K562 (cell line): ENCODE data around the gene HBEGF. TPM values are rescaled to one million over a fixed set of nuclear protein-coding genes. Genes with fewer than 3 reads are reported as not detected.

Experiments used
- ARNT ChIP-seq, 2 experiments: fragments of 450-650 bp; IDR thresholded peaks; 2 replicates each; pipeline ENCODE4 v1.6.1; 2016; ENCODE audit warnings: mild to moderate bottlenecking in 1 of 2
- BRD4 ChIP-seq: fragments of 200-600 bp; sonication (generic); IDR thresholded peaks from 2 replicates; pipeline ENCODE4 v1.6.1; 2017; ENCODE audit warnings: inconsistent platforms
- BRF1 ChIP-seq: IDR thresholded peaks from 3 replicates; pipeline ENCODE4 v1.6.1; 2011; ENCODE audit warnings: borderline replicate concordance, mild to moderate bottlenecking; ENCODE audit not compliant: insufficient read length; ENCODE audit errors: extremely low read depth
- CHCHD3 ChIP-seq: fragments of 250-450 bp; sonication (Bioruptor Pico); IDR thresholded peaks from 2 replicates; pipeline ENCODE4 v2.1.2; 2022; ENCODE audit warnings: mild to moderate bottlenecking
- CHD4 ChIP-seq: fragments of 200-600 bp; sonication (generic); IDR thresholded peaks from 3 replicates; pipeline ENCODE4 v1.6.1; 2012; ENCODE audit warnings: low read depth, mild to moderate bottlenecking, mixed read lengths, low read length, inconsistent platforms; ENCODE audit not compliant: insufficient read depth, insufficient replicate concordance, poor library complexity, severe bottlenecking
- CREM ChIP-seq: IDR thresholded peaks from 2 replicates; pipeline ENCODE4 v1.6.1; 2014; ENCODE audit warnings: antibody characterized with exemption, low read depth
- ERF ChIP-seq: fragments of 450-650 bp; formaldehyde crosslinking; IDR thresholded peaks from 2 replicates; pipeline ENCODE4 v1.4.0; 2020; ENCODE audit warnings: mild to moderate bottlenecking, mixed read lengths
- HDAC3 ChIP-seq: fragments of 450-650 bp; IDR thresholded peaks from 2 replicates; pipeline ENCODE4 v1.6.1; 2018; ENCODE audit warnings: borderline replicate concordance, mild to moderate bottlenecking, moderate library complexity; ENCODE audit not compliant: partially characterized antibody
- HLTF ChIP-seq: fragments of 450-650 bp; IDR thresholded peaks from 2 replicates; pipeline ENCODE4 v1.6.1; 2016
- L3MBTL2 ChIP-seq: fragments of 450-650 bp; IDR thresholded peaks from 2 replicates; pipeline ENCODE4 v1.6.1; 2016; ENCODE audit warnings: mild to moderate bottlenecking, moderate library complexity
- MAFF ChIP-seq: IDR thresholded peaks from 2 replicates; pipeline ENCODE4 v1.6.1; 2012; ENCODE audit warnings: low read length, improper control_type of control experiment
- MCM2 ChIP-seq: fragments of 450-650 bp; IDR thresholded peaks from 2 replicates; pipeline ENCODE4 v1.6.1; 2017; ENCODE audit warnings: low read depth, mild to moderate bottlenecking
- MIER1 ChIP-seq: fragments of 450-650 bp; IDR thresholded peaks from 2 replicates; pipeline ENCODE4 v1.6.1; 2016; ENCODE audit warnings: antibody characterized with exemption, mild to moderate bottlenecking, low read depth
- NFE2 ChIP-seq: IDR thresholded peaks from 2 replicates; pipeline ENCODE4 v1.6.1; 2014; ENCODE audit warnings: antibody characterized with exemption, low read depth
- PHF20 ChIP-seq: fragments of 450-650 bp; IDR thresholded peaks from 2 replicates; pipeline ENCODE4 v1.6.1; 2018; ENCODE audit not compliant: partially characterized antibody
- PHF8 ChIP-seq: fragments of 200-600 bp; sonication (generic); IDR thresholded peaks from 2 replicates; pipeline ENCODE4 v1.6.1; 2012; ENCODE audit warnings: mixed run types, mild to moderate bottlenecking, inconsistent platforms, low read length, moderate library complexity, borderline replicate concordance
- RBBP5 ChIP-seq: fragments of 200-600 bp; sonication (generic); IDR thresholded peaks from 2 replicates; pipeline ENCODE4 v1.6.1; 2012; ENCODE audit warnings: borderline replicate concordance, mild to moderate bottlenecking, low read length, control low read depth, inconsistent platforms; ENCODE audit not compliant: insufficient read depth, poor library complexity, severe bottlenecking
- RHOXF2B ChIP-seq: fragments of 250-450 bp; sonication (Bioruptor Pico); conservative IDR thresholded peaks from 2 replicates; pipeline ENCODE4 v1.5.1; 2021
- SMARCC2 ChIP-seq: fragments of 450-650 bp; IDR thresholded peaks from 2 replicates; pipeline ENCODE4 v1.6.1; 2017; ENCODE audit warnings: antibody characterized with exemption, moderate library complexity, mild to moderate bottlenecking, low read depth
- TAL1 ChIP-seq: fragments of 450-650 bp; IDR thresholded peaks from 2 replicates; pipeline ENCODE4 v1.6.1; 2016; ENCODE audit warnings: mild to moderate bottlenecking
- ZNF316 ChIP-seq: fragments of 450-650 bp; IDR thresholded peaks from 2 replicates; pipeline ENCODE4 v1.6.1; 2016
- ZNF592 ChIP-seq: fragments of 450-650 bp; IDR thresholded peaks from 2 replicates; pipeline ENCODE4 v1.6.1; 2017; ENCODE audit warnings: antibody characterized with exemption, mild to moderate bottlenecking
- polyA plus RNA-seq, 8 experiments: library from polyadenylated mRNA; depleted of rRNA in 4 of 8; stranded (reverse) in 5 of 8; unstranded in 3 of 8; fragments of >200 nt; fragmentation: Nextera tagmentation in 2 of 8; fragmentation: Illumina TruSeq in 1 of 8; extraction: Ambion mirVana in 2 of 8; extraction: Trizol in 1 of 8; gene quantifications; 2 replicates each; pipeline versions ENCODE4 v1.2.1 to v1.2.3, GENCODE V29; 2011 to 2014; ENCODE audit warnings: inconsistent platforms in 1 of 8, missing spikeins in 1 of 8
- total RNA-seq, 7 experiments: library from RNA; depleted of rRNA in 6 of 7; stranded (reverse); fragments of >200 nt in 6 of 7; fragmentation: Illumina TruSeq in 2 of 7; extraction: Trizol in 2 of 7; gene quantifications; 2 replicates each; pipeline versions ENCODE4 v1.2.1 to v1.2.3, GENCODE V29; 2011 to 2021; ENCODE audit warnings: low replicate concordance in 1 of 7
- TF ChIP-seq, protein P1 (sequence below): fragments of 250-450 bp; sonication (Bioruptor Pico); IDR thresholded peaks from 2 replicates; pipeline ENCODE4 v1.5.0; 2021
- TF ChIP-seq, protein P2 (sequence below), 2 experiments: fragments of 250-450 bp in 1 of 2; fragments of 450-650 bp in 1 of 2; sonication (Bioruptor Pico) in 1 of 2; IDR thresholded peaks; 2 replicates each; pipeline versions ENCODE4 v1.6.1 to v1.8.0; 2016 to 2021; ENCODE audit warnings: mild to moderate bottlenecking in 2 of 2, moderate library complexity in 2 of 2, missing compliant biosample characterization in 1 of 2, missing genetic modification characterization in 1 of 2
- TF ChIP-seq, protein P3 (sequence below): fragments of 450-650 bp; formaldehyde crosslinking; IDR thresholded peaks from 2 replicates; pipeline ENCODE4 v1.4.0; 2020; ENCODE audit warnings: mild to moderate bottlenecking, moderate library complexity

The HBEGF gene
- total and polyA plus RNA-seq, 9 of the 15 experiments (the other 6 are each of a cell fraction or from before 2014, with no cell fraction given), result 0.11 to 1.1 (median 0.60) TPM

- TF ChIP-seq PHF20, result no peak
- peak; percentile 53 for TF ChIP-seq CHD4
- TF ChIP-seq RBBP5, result no peak
- no peak for TF ChIP-seq HDAC3
- TF ChIP-seq, protein P1, sequence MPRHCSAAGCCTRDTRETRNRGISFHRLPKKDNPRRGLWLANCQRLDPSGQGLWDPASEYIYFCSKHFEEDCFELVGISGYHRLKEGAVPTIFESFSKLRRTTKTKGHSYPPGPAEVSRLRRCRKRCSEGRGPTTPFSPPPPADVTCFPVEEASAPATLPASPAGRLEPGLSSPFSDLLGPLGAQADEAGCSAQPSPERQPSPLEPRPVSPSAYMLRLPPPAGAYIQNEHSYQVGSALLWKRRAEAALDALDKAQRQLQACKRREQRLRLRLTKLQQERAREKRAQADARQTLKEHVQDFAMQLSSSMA (CRISPR knock-in tag), result no peak
- no peak for TF ChIP-seq CREM
- TF ChIP-seq, protein P2, sequence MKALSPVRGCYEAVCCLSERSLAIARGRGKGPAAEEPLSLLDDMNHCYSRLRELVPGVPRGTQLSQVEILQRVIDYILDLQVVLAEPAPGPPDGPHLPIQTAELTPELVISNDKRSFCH (CRISPR knock-in tag; IDR thresholded peaks at IDR 0.05), result no peak
- TF ChIP-seq, protein P2 (tag; IDR thresholded peaks at IDR 0.05), result no peak
- TF ChIP-seq ARNT (IDR thresholded peaks at IDR 0.05), result no peak
- peak; percentile 59; the same call in 1 of the 2 replicates for TF ChIP-seq L3MBTL2
- no peak for TF ChIP-seq MCM2
- TF ChIP-seq ZNF592, result peak; percentile 26; the same call in 1 of the 2 replicates
- TF ChIP-seq ZNF316, result peak; percentile 96
- TF ChIP-seq MIER1, result no peak
- TF ChIP-seq BRF1, result no peak
- peak; percentile 83 for TF ChIP-seq SMARCC2
- TF ChIP-seq, protein P3, sequence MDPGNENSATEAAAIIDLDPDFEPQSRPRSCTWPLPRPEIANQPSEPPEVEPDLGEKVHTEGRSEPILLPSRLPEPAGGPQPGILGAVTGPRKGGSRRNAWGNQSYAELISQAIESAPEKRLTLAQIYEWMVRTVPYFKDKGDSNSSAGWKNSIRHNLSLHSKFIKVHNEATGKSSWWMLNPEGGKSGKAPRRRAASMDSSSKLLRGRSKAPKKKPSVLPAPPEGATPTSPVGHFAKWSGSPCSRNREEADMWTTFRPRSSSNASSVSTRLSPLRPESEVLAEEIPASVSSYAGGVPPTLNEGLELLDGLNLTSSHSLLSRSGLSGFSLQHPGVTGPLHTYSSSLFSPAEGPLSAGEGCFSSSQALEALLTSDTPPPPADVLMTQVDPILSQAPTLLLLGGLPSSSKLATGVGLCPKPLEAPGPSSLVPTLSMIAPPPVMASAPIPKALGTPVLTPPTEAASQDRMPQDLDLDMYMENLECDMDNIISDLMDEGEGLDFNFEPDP (CRISPR knock-in tag), result no peak
- TF ChIP-seq RHOXF2B (CRISPR knock-in tag), result no peak
- no peak for TF ChIP-seq HLTF
- TF ChIP-seq CHCHD3 (CRISPR knock-in tag), result no peak
- no peak for TF ChIP-seq PHF8
- TF ChIP-seq MAFF, result peak; percentile 56
- no peak for TF ChIP-seq TAL1
- peak; percentile 86 for TF ChIP-seq NFE2
- no peak for TF ChIP-seq BRD4
- TF ChIP-seq ERF (CRISPR knock-in tag), result no peak
Measured at GRCh38 chr5:140311011-140311467, 35.4 kb downstream of the HBEGF start (continued).
